ENCODE results near the gene TMEM186.

DNA sequence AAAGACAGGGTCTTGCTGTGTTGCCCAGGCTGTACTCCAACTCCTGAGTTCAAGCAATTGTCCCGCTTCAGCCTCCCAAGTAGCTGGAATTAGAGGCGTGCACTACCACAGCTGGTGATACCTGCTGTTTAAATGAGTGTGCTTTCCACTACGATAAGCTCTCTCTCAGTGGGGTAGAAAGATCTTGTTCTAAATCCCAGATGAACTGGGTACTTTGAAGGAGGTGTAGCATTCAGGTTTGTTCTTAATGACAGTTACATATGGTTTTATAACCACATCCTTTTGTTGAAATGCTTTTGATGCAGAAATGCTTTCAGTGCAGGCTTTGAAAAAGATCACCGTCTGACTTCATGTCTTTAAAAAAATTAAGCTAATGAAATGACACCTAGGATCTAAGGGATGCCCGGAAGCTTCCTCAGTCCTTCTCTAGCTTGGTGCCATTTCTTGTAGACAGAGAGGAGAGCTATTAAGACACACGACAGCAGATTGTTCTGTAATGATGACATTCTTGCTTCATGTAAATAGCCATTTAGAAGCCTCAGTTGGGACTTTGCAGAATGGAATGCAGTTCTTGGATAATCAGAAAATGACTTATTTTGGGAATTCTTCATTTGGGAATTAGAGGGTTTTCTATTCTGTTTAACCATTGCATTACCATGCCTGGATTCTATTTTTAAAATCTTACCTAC lies 19.7 kb upstream of the TMEM186 start:
- TF ChIP-seq, protein P1, sequence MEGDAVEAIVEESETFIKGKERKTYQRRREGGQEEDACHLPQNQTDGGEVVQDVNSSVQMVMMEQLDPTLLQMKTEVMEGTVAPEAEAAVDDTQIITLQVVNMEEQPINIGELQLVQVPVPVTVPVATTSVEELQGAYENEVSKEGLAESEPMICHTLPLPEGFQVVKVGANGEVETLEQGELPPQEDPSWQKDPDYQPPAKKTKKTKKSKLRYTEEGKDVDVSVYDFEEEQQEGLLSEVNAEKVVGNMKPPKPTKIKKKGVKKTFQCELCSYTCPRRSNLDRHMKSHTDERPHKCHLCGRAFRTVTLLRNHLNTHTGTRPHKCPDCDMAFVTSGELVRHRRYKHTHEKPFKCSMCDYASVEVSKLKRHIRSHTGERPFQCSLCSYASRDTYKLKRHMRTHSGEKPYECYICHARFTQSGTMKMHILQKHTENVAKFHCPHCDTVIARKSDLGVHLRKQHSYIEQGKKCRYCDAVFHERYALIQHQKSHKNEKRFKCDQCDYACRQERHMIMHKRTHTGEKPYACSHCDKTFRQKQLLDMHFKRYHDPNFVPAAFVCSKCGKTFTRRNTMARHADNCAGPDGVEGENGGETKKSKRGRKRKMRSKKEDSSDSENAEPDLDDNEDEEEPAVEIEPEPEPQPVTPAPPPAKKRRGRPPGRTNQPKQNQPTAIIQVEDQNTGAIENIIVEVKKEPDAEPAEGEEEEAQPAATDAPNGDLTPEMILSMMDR (IDR thresholded peaks at IDR 0.05; ENCODE audit: low read depth, low read length) = no peak
- TF ChIP-seq, protein P2, sequence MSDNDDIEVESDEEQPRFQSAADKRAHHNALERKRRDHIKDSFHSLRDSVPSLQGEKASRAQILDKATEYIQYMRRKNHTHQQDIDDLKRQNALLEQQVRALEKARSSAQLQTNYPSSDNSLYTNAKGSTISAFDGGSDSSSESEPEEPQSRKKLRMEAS (IDR thresholded peaks at IDR 0.05; ENCODE audit: low read depth, low read length) = no peak
- no peak for TF ChIP-seq POLR2A (IDR thresholded peaks at IDR 0.05; ENCODE audit: extremely low read depth, insufficient read length)
- no peak for TF ChIP-seq MYC (IDR thresholded peaks at IDR 0.05; ENCODE audit: low read depth, low read length)
